Measurements from ENCODE around the gene NXF1.

GRCh38 chr11:62830904-62831519 is 25.8 kb upstream of the NXF1 start:
- TF ChIP-seq CREB1 (IDR thresholded peaks at IDR 0.05; ENCODE audit: low read depth) (no peak), YY1 (IDR thresholded peaks at IDR 0.05; ENCODE audit: low read depth) (no peak), FOXM1 (IDR thresholded peaks at IDR 0.05; ENCODE audit: borderline replicate concordance, low read depth) (no peak), EP300 (IDR thresholded peaks at IDR 0.05; ENCODE audit: borderline replicate concordance) (no peak), NFIC (IDR thresholded peaks at IDR 0.05) (no peak), RAD21 (IDR thresholded peaks at IDR 0.05; ENCODE audit: low read depth) (no peak), TCF12 (IDR thresholded peaks at IDR 0.05; ENCODE audit: low read depth) (no peak), CEBPB (IDR thresholded peaks at IDR 0.05) (no peak)
- TF ChIP-seq, protein P1, sequence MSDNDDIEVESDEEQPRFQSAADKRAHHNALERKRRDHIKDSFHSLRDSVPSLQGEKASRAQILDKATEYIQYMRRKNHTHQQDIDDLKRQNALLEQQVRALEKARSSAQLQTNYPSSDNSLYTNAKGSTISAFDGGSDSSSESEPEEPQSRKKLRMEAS (IDR thresholded peaks at IDR 0.05), result no peak
- TF ChIP-seq, protein P2, sequence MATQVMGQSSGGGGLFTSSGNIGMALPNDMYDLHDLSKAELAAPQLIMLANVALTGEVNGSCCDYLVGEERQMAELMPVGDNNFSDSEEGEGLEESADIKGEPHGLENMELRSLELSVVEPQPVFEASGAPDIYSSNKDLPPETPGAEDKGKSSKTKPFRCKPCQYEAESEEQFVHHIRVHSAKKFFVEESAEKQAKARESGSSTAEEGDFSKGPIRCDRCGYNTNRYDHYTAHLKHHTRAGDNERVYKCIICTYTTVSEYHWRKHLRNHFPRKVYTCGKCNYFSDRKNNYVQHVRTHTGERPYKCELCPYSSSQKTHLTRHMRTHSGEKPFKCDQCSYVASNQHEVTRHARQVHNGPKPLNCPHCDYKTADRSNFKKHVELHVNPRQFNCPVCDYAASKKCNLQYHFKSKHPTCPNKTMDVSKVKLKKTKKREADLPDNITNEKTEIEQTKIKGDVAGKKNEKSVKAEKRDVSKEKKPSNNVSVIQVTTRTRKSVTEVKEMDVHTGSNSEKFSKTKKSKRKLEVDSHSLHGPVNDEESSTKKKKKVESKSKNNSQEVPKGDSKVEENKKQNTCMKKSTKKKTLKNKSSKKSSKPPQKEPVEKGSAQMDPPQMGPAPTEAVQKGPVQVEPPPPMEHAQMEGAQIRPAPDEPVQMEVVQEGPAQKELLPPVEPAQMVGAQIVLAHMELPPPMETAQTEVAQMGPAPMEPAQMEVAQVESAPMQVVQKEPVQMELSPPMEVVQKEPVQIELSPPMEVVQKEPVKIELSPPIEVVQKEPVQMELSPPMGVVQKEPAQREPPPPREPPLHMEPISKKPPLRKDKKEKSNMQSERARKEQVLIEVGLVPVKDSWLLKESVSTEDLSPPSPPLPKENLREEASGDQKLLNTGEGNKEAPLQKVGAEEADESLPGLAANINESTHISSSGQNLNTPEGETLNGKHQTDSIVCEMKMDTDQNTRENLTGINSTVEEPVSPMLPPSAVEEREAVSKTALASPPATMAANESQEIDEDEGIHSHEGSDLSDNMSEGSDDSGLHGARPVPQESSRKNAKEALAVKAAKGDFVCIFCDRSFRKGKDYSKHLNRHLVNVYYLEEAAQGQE (IDR thresholded peaks at IDR 0.05; ENCODE audit: low read depth), result no peak
